Middle frontal gyrus (tissue), 1 donor: ENCODE measurements around the gene HS6ST2.

Experiments
- DNase-seq: peaks from one replicate; pipeline ENCODE4 v3.0.0-alpha.2; 2015; ENCODE audit warnings: low spot score; ENCODE audit errors: extremely low spot score

Gene HS6ST2

GRCh38 chrX:132802033-132802432 lies 156.4 kb downstream of the HS6ST2 start:
- no peak for DNase-seq

GRCh38 chrX:132795181-132795580 lies 163.2 kb downstream of the HS6ST2 start:
- DNase-seq: no peak

- no peak for DNase-seq
These were observed 166.7 kb downstream of the HS6ST2 start for GRCh38 chrX:132791714-132792113.

- no peak for DNase-seq
These were observed 168.1 kb downstream of the HS6ST2 start for GRCh38 chrX:132790329-132790728.

- no peak for DNase-seq
These were observed 172.2 kb downstream of the HS6ST2 start for GRCh38 chrX:132786217-132786616.

- DNase-seq: no peak
These were observed 179.5 kb downstream of the HS6ST2 start for GRCh38 chrX:132778917-132779316.

- DNase-seq: no peak
These were observed 181.8 kb downstream of the HS6ST2 start for GRCh38 chrX:132776486-132777210.

GRCh38 chrX:132775263-132775823 lies 183.1 kb downstream of the HS6ST2 start:
- no peak for DNase-seq

GRCh38 chrX:132774010-132774714 lies 184.3 kb downstream of the HS6ST2 start:
- no peak for DNase-seq

GRCh38 chrX:132769609-132770008 lies 188.8 kb downstream of the HS6ST2 start:
- no peak for DNase-seq

- no peak for DNase-seq
These were observed 192.0 kb downstream of the HS6ST2 start for GRCh38 chrX:132766452-132766851.

GRCh38 chrX:132763528-132763927 lies 194.9 kb downstream of the HS6ST2 start:
- DNase-seq: no peak

- no peak for DNase-seq
These were observed 199.7 kb downstream of the HS6ST2 start for GRCh38 chrX:132758759-132759158.

- DNase-seq: no peak
These were observed 201.3 kb downstream of the HS6ST2 start for GRCh38 chrX:132757066-132757623.

GRCh38 chrX:132756439-132756838 lies 202.0 kb downstream of the HS6ST2 start:
- no peak for DNase-seq

- no peak for DNase-seq
These were observed 207.3 kb downstream of the HS6ST2 start for GRCh38 chrX:132751063-132751690.

- DNase-seq: no peak
These were observed 207.9 kb downstream of the HS6ST2 start for GRCh38 chrX:132750331-132751062.

- DNase-seq: no peak
These were observed 209.0 kb downstream of the HS6ST2 start for GRCh38 chrX:132749406-132749805.

GRCh38 chrX:132748909-132749308 lies 209.5 kb downstream of the HS6ST2 start:
- no peak for DNase-seq

GRCh38 chrX:132748268-132748667 lies 210.2 kb downstream of the HS6ST2 start:
- DNase-seq: no peak

GRCh38 chrX:132745593-132745992 lies 212.8 kb downstream of the HS6ST2 start:
- DNase-seq: no peak
